ENCODE data around the gene CEP104. TPM values are rescaled to one million over a fixed set of nuclear protein-coding genes. Genes with fewer than 3 reads are reported as not detected.

Gene CEP104
- total and polyA plus RNA-seq, 2 donors (not counting 1 experiment from before 2014, with no cell fraction given) = 25.4 to 28.9 TPM

GRCh38 chr1:3876716-3877115, 19.7 kb upstream of the CEP104 start:
- no peak overlapping the region for H2AFZ ChIP-seq (ENCODE audit: low read length)

GRCh38 chr1:3874736-3875135, 17.7 kb upstream of the CEP104 start:
- Histone ChIP-seq H3K9ac (ENCODE audit: insufficient read depth, low read length) (no peak overlapping the region), H3K27ac (ENCODE audit: insufficient read depth, low read length) (no peak overlapping the region), H3K36me3 (ENCODE audit: control insufficient read depth, insufficient read depth, low read length) (no peaks in the 10 kb centered on the region), H3K27me3 (ENCODE audit: control insufficient read depth, insufficient read depth, low read length) (no peaks in the 10 kb centered on the region), H3K79me2 (ENCODE audit: control insufficient read depth, insufficient read depth, low read length) (no peaks in the 10 kb centered on the region), H2AFZ (ENCODE audit: low read length) (no peak overlapping the region), H3K4me3 (replicated peaks in 1 of 4; ENCODE audit: control extremely low read depth in 1 of 4, insufficient read depth in 1 of 4, low read depth in 3 of 4, low read length in 4 of 4) (no peak overlapping the region), H3K4me2 (ENCODE audit: extremely low read depth, insufficient read depth, low read length) (no peak overlapping the region), H3K9me3 (ENCODE audit: control insufficient read depth, insufficient read depth, low read depth, low read length) (no peaks in the 10 kb centered on the region), H3K4me1 (ENCODE audit: control insufficient read depth, extremely low read depth, insufficient read depth, low read length) (no peaks in the 10 kb centered on the region), H4K20me1 (ENCODE audit: control insufficient read depth, extremely low read depth, insufficient read depth, low read length) (no peaks in the 10 kb centered on the region)
- no peak for DNase-seq (ENCODE audit: low read depth in 2 of 2)
- TF ChIP-seq CTCF (conservative IDR thresholded peaks at IDR 0.05 in 1 of 2, IDR thresholded peaks at IDR 0.05 in 1 of 2; ENCODE audit: low read depth in 1 of 2, low read length in 2 of 2) (no peak), EZH2 (IDR thresholded peaks at IDR 0.05; ENCODE audit: low read length, missing control alignments) (no peak)

More at GRCh38 chr1:3876716-3877115, 19.7 kb upstream of the CEP104 start:
- Histone ChIP-seq H3K27me3 (ENCODE audit: control insufficient read depth, insufficient read depth, low read length) (no peaks in the 10 kb centered on the region), H3K79me2 (ENCODE audit: control insufficient read depth, insufficient read depth, low read length) (no peaks in the 10 kb centered on the region), H3K9me3 (ENCODE audit: control insufficient read depth, insufficient read depth, low read depth, low read length) (no peaks in the 10 kb centered on the region), H3K27ac (ENCODE audit: insufficient read depth, low read length) (no peak overlapping the region), H3K4me1 (ENCODE audit: control insufficient read depth, extremely low read depth, insufficient read depth, low read length) (no peaks in the 10 kb centered on the region), H4K20me1 (ENCODE audit: control insufficient read depth, extremely low read depth, insufficient read depth, low read length) (no peaks in the 10 kb centered on the region), H3K4me2 (ENCODE audit: extremely low read depth, insufficient read depth, low read length) (no peak overlapping the region), H3K4me3 (replicated peaks in 1 of 4; ENCODE audit: control extremely low read depth in 1 of 4, insufficient read depth in 1 of 4, low read depth in 3 of 4, low read length in 4 of 4) (no peak overlapping the region), H3K9ac (ENCODE audit: insufficient read depth, low read length) (no peak overlapping the region), H3K36me3 (ENCODE audit: control insufficient read depth, insufficient read depth, low read length) (no peaks in the 10 kb centered on the region)
- no peak for DNase-seq (ENCODE audit: low read depth in 2 of 2)
- TF ChIP-seq CTCF (conservative IDR thresholded peaks at IDR 0.05 in 1 of 2, IDR thresholded peaks at IDR 0.05 in 1 of 2; ENCODE audit: low read depth in 1 of 2, low read length in 2 of 2) = no peak
- no peak for TF ChIP-seq EZH2 (IDR thresholded peaks at IDR 0.05; ENCODE audit: low read length, missing control alignments)

GRCh38 chr1:3872546-3872945, 15.5 kb upstream of the CEP104 start:
- H3K79me2 ChIP-seq (ENCODE audit: control insufficient read depth, insufficient read depth, low read length) = no peaks in the 10 kb centered on the region
- DNase-seq (ENCODE audit: low read depth in 2 of 2) = no peak
- H3K9ac ChIP-seq (ENCODE audit: insufficient read depth, low read length) = no peak overlapping the region
- H3K4me3 ChIP-seq (replicated peaks in 1 of 4; ENCODE audit: control extremely low read depth in 1 of 4, insufficient read depth in 1 of 4, low read depth in 3 of 4, low read length in 4 of 4) = no peak overlapping the region
- no peaks in the 10 kb centered on the region for H3K9me3 ChIP-seq (ENCODE audit: control insufficient read depth, insufficient read depth, low read depth, low read length)
- peaks cover 5% of the 10 kb centered on the region for H3K36me3 ChIP-seq (ENCODE audit: control insufficient read depth, insufficient read depth, low read length)
- no peaks in the 10 kb centered on the region for H4K20me1 ChIP-seq (ENCODE audit: control insufficient read depth, extremely low read depth, insufficient read depth, low read length)
- H3K27ac ChIP-seq (ENCODE audit: insufficient read depth, low read length) = no peak overlapping the region
- no peak overlapping the region for H2AFZ ChIP-seq (ENCODE audit: low read length)
- TF ChIP-seq EZH2 (IDR thresholded peaks at IDR 0.05; ENCODE audit: low read length, missing control alignments) = no peak
- no peak for TF ChIP-seq CTCF (conservative IDR thresholded peaks at IDR 0.05 in 1 of 2, IDR thresholded peaks at IDR 0.05 in 1 of 2; ENCODE audit: low read depth in 1 of 2, low read length in 2 of 2)
- no peaks in the 10 kb centered on the region for H3K27me3 ChIP-seq (ENCODE audit: control insufficient read depth, insufficient read depth, low read length)
- H3K4me2 ChIP-seq (ENCODE audit: extremely low read depth, insufficient read depth, low read length) = no peak overlapping the region
- no peaks in the 10 kb centered on the region for H3K4me1 ChIP-seq (ENCODE audit: control insufficient read depth, extremely low read depth, insufficient read depth, low read length)

Data from fibroblast of lung (primary cell).